SHP77 (cell line): ENCODE results near the gene C20orf204.
"Not testable (repeated sequence)": the region's sequence is repeated elsewhere in the genome, so short reads cannot be mapped to it uniquely, and the experiment has no call there.

Experiments used
- DNase-seq, 2 experiments: peaks; one replicate each; lab custom pipeline; 2025; lab: John Stamatoyannopoulos, UW

Gene C20orf204

DNA sequence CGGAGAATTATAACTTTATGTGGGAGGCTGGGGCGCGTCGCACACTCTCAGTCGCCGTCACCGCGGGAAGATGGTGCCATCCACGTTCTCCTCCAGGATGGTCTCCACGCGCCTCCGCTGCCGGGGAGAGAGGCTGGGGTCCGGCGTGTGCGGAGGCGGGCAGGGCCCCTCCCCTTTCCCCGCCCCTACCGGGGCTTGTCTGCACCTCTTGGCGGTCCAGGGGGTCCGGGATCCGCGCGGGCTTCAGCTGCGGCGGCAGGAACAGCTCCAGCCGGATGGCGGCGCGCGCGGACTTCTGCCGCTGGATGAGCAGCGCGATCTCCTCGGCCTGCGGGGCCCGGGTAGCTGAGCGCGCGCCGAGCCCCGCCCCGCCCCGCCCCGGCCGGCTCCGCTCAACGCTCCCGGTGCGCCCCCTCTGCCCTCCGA is 47.4 kb downstream of the C20orf204 start:
- DNase-seq = peak; percentile 85 to 95

GRCh38 chr20:64083804-64084684 is 48.1 kb downstream of the C20orf204 start, which contains the start of gene LKAAEAR1:
TSS of gene LKAAEAR1 (minus strand) at chr20:64084398. CDS start at chr20:64084219, 179 bp downstream.
- DNase-seq = no peak

DNA sequence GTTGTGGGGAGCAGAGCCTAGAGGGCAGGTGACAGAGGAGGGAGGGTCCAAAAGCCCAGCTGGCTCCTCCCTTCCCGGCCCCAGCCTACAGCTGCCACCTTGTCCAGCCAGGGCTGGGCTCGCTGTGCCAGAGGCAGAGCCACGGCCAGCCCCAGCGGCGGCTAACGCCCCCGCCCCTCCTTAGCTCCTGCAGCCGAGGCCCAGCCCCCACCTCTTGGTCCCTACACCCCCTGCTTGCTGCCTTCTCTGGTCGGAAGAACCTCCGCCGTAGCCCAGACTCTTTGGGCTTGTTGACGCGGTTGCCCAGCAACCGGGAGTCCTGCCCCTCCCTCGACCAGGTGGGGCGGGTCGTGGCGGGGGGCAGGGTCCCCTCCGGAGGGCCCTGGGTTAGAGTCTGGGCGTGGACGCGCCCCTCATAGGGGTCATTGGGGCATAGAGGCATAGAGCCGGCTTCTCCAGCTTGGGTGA is 48.7 kb downstream of the C20orf204 start:
- DNase-seq = peak in 1 of 2 experiments; percentile 52

GRCh38 chr20:64086801-64087200 is 50.8 kb downstream of the C20orf204 start:
- DNase-seq = no peak

DNA sequence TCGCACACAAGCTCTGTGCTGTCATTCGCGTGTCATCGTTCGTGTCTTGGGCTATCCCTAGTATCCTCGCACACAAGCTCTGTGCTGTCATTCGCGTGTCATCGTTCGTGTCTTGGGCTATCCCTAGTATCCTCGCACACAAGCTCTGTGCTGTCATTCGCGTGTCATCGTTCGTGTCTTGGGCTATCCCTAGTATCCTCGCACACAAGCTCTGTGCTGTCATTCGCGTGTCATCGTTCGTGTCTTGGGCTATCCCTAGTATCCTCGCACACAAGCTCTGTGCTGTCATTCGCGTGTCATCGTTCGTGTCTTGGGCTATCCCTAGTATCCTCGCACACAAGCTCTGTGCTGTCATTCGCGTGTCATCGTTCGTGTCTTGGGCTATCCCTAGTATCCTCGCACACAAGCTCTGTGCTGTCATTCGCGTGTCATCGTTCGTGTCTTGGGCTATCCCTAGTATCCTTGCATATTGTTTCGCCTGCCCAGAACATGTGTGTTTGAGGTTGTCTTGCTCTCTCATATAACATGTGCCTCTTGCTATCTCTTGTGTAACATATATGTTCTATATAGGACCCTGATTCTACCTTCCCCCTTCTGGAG is 51.3 kb downstream of the C20orf204 start:
- not testable (repeated sequence) for DNase-seq

DNA sequence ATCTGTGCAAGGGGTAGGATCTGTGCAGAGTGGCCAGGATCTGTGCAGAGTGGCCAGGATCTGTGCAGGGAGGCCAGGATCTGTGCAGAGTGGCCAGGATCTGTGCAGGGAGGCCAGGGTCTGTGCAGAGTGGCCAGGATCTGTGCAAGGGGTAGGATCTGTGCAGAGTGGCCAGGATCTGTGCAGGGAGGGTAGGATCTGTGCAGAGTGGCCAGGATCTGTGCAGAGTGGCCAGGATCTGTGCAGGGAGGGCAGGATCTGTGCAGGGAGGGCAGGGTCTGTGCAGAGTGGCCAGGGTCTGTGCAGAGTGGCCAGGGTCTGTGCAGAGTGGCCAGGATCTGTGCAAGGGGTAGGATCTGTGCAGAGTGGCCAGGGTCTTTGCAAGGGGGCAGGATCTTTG is 52.6 kb downstream of the C20orf204 start:
- not testable (repeated sequence) for DNase-seq
